Right lobe of liver (tissue), 4 donors: Measurements from ENCODE around the gene ARFGAP1.

Source experiments
- CTCF ChIP-seq, 4 donors: fragments of 200-600 bp in 3 of 4; fragments of 450-650 bp in 1 of 4; IDR thresholded peaks; one replicate each; pipeline versions ENCODE4 v1.5.1 to v1.8.0; 2016 to 2022; ENCODE audit warnings: antibody characterized with exemption in 4 of 4, mild to moderate bottlenecking in 2 of 4
- POLR2A ChIP-seq: fragments of 450-650 bp; IDR thresholded peaks from one replicate; pipeline ENCODE4 v1.6.1; 2017; ENCODE audit warnings: antibody characterized with exemption, mild to moderate bottlenecking
- donor health status: DM: no; HTN: no; CAD: no.
- donor health status: DM: no; HTN: no; CAD: no.
- donor health status: DM: no; HTN: yes; CAD: no.

GRCh38 chr20:63234693-63235398, 37.8 kb upstream of the ARFGAP1 start:
- TF ChIP-seq CTCF (IDR thresholded peaks at IDR 0.05), result peak; percentile 27 to 38 (median 32)
- no peak for TF ChIP-seq POLR2A
